ENCODE measurements around the gene PRKCA.

DNA sequence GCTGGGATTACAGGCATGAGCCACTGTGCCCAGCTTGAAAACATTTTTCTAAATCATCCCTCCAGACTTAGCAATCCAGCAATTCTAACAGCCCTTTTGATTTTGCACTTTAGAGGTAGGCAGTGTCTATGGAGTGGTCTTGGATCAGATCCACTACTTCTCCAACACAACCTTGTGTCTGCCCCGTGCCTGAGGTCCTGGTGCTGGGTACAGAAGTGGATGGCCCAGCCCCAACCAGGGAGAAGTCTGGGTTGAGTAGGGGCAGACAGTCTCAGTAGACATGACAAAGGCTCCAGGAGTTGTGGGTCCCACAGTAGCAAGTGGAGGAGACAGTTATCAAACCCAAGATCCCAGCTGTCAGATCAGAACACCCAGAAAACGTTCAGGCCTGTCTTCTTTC lies 460.6 kb downstream of the PRKCA start:
- TF ChIP-seq, protein P1, sequence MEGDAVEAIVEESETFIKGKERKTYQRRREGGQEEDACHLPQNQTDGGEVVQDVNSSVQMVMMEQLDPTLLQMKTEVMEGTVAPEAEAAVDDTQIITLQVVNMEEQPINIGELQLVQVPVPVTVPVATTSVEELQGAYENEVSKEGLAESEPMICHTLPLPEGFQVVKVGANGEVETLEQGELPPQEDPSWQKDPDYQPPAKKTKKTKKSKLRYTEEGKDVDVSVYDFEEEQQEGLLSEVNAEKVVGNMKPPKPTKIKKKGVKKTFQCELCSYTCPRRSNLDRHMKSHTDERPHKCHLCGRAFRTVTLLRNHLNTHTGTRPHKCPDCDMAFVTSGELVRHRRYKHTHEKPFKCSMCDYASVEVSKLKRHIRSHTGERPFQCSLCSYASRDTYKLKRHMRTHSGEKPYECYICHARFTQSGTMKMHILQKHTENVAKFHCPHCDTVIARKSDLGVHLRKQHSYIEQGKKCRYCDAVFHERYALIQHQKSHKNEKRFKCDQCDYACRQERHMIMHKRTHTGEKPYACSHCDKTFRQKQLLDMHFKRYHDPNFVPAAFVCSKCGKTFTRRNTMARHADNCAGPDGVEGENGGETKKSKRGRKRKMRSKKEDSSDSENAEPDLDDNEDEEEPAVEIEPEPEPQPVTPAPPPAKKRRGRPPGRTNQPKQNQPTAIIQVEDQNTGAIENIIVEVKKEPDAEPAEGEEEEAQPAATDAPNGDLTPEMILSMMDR (IDR thresholded peaks at IDR 0.05; ENCODE audit: low read depth, low read length): no peak
- no peak for TF ChIP-seq POLR2A (IDR thresholded peaks at IDR 0.05; ENCODE audit: extremely low read depth, insufficient read length)
- no peak for TF ChIP-seq MYC (IDR thresholded peaks at IDR 0.05; ENCODE audit: low read depth, low read length)

Data from NB4 (cell line).